ENCODE results near the gene PORCN.

Gene PORCN

GRCh38 chrX:48508400-48509244 is at the start of gene PORCN:
Gene PORCN, plus strand, starts transcription at chrX:48508992. Its CDS starts 829 bp downstream, at chrX:48509821.
- no peak for DNase-seq (ENCODE audit: low read depth, low spot score)

GRCh38 chrX:48459483-48459882 is 49.3 kb upstream of the PORCN start:
- no peak for DNase-seq (ENCODE audit: low read depth, low spot score)

GRCh38 chrX:48460031-48460430 is 48.8 kb upstream of the PORCN start:
- no peak for DNase-seq (ENCODE audit: low read depth, low spot score)

GRCh38 chrX:48460606-48461005 is 48.2 kb upstream of the PORCN start:
- DNase-seq (ENCODE audit: low read depth, low spot score), result no peak

- DNase-seq (ENCODE audit: low read depth, low spot score), result no peak
Measured at GRCh38 chrX:48461830-48462229, 47.0 kb upstream of the PORCN start.

- DNase-seq (ENCODE audit: low read depth, low spot score), result peak; percentile 47
Measured at GRCh38 chrX:48465336-48465933, 43.4 kb upstream of the PORCN start.

- DNase-seq (ENCODE audit: low read depth, low spot score), result no peak
Measured at GRCh38 chrX:48466696-48467095, 42.1 kb upstream of the PORCN start.

GRCh38 chrX:48467281-48467761 is 41.5 kb upstream of the PORCN start:
- DNase-seq (ENCODE audit: low read depth, low spot score), result no peak

GRCh38 chrX:48468247-48468671 is 40.5 kb upstream of the PORCN start:
- no peak for DNase-seq (ENCODE audit: low read depth, low spot score)

GRCh38 chrX:48468693-48469691 is 39.8 kb upstream of the PORCN start:
- no peak for DNase-seq (ENCODE audit: low read depth, low spot score)

- no peak for DNase-seq (ENCODE audit: low read depth, low spot score)
Measured at GRCh38 chrX:48470110-48470832, 38.5 kb upstream of the PORCN start, which contains the start of gene SLC38A5. Gene SLC38A5, minus strand, starts transcription at chrX:48470260. Its CDS starts 2,336 bp downstream, at chrX:48467924.

- no peak for DNase-seq (ENCODE audit: low read depth, low spot score)
Measured at GRCh38 chrX:48470833-48471118, 38.0 kb upstream of the PORCN start.

GRCh38 chrX:48471504-48471903 is 37.3 kb upstream of the PORCN start:
- DNase-seq (ENCODE audit: low read depth, low spot score), result no peak

GRCh38 chrX:48472225-48472624 is 36.6 kb upstream of the PORCN start:
- DNase-seq (ENCODE audit: low read depth, low spot score), result no peak

GRCh38 chrX:48472851-48473703 is 35.7 kb upstream of the PORCN start:
- no peak for DNase-seq (ENCODE audit: low read depth, low spot score)

- no peak for DNase-seq (ENCODE audit: low read depth, low spot score)
Measured at GRCh38 chrX:48473704-48473990, 35.1 kb upstream of the PORCN start.

- DNase-seq (ENCODE audit: low read depth, low spot score), result no peak
Measured at GRCh38 chrX:48474127-48474526, 34.7 kb upstream of the PORCN start.

- DNase-seq (ENCODE audit: low read depth, low spot score), result no peak
Measured at GRCh38 chrX:48474581-48474980, 34.2 kb upstream of the PORCN start.

GRCh38 chrX:48475296-48475695 is 33.5 kb upstream of the PORCN start:
- DNase-seq (ENCODE audit: low read depth, low spot score), result no peak

GRCh38 chrX:48475774-48476577 is 32.8 kb upstream of the PORCN start, which contains the start of gene FTSJ1:
Gene FTSJ1, plus strand, starts transcription at chrX:48476199. Its CDS starts 1,849 bp downstream, at chrX:48478048.
- peak; percentile 68 for DNase-seq (ENCODE audit: low read depth, low spot score)
